ENCODE measurements around the gene UBAP2.

GRCh38 chr9:33952066-33952465, 96.6 kb downstream of the UBAP2 start:
- no peak for TF ChIP-seq CTCF (conservative IDR thresholded peaks at IDR 0.05; ENCODE audit: low read depth, low read length)
- no peak for TF ChIP-seq EZH2 (IDR thresholded peaks at IDR 0.05; ENCODE audit: borderline replicate concordance, low read depth, low read length, poor library complexity, severe bottlenecking)
